GM08714 (cell line): ENCODE data around the gene CPD.
"Not testable (repeated sequence)": the region's sequence is repeated elsewhere in the genome, so short reads cannot be mapped to it uniquely, and the experiment has no call there.

Source experiments
- H3K4me3 ChIP-seq: fragments of 200-500 bp; sonication (Bioruptor generic); 2 replicates; pipeline ENCODE4 v1.5.1; 2014; ENCODE audit warnings: mild to moderate bottlenecking, low read length, inconsistent platforms
- ZNF274 ChIP-seq: IDR thresholded peaks from 2 replicates; pipeline ENCODE4 v1.6.1; 2012; ENCODE audit warnings: mild to moderate bottlenecking, low read depth, low read length

CPD gene

DNA sequence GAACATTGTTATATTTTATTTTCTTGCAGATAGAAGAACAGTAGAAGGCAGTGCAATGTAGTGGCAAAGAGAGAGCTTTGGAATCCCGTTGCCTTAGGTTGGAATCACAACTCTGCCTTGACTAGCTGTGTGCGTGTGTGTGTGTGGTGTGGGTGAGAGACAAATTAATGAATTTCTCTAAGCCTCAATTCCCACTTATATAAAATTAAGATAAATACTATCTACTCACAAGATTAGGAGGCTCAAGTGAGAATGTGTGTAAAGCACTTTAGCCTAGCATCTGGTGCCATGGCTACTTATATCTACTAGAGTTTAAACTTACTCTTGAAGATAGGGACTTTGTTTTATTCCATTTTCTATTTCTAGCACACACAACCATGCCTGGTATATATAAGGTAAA lies 12.8 kb downstream of the CPD start:
- TF ChIP-seq ZNF274, result no peak
- no peak overlapping the region for H3K4me3 ChIP-seq

DNA sequence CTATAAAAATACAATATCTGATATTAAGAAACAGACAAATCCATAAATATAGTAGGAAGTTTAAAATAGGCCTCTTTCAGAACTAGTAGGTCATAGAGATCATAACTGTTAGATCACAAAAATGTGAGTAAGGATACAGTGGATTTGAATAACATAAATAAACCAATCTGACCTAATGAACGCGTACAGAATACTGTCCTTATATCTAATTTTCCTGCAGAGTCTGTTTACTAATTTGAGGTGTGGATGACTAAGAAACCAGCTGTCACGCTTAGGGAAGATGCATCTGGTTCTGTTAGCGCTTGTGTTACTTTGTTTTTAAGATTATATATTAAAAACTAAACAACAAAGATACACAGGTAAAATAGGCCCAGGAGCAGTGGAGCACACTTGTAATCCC lies 14.8 kb downstream of the CPD start:
- TF ChIP-seq ZNF274, result no peak
- no peak overlapping the region for H3K4me3 ChIP-seq

DNA sequence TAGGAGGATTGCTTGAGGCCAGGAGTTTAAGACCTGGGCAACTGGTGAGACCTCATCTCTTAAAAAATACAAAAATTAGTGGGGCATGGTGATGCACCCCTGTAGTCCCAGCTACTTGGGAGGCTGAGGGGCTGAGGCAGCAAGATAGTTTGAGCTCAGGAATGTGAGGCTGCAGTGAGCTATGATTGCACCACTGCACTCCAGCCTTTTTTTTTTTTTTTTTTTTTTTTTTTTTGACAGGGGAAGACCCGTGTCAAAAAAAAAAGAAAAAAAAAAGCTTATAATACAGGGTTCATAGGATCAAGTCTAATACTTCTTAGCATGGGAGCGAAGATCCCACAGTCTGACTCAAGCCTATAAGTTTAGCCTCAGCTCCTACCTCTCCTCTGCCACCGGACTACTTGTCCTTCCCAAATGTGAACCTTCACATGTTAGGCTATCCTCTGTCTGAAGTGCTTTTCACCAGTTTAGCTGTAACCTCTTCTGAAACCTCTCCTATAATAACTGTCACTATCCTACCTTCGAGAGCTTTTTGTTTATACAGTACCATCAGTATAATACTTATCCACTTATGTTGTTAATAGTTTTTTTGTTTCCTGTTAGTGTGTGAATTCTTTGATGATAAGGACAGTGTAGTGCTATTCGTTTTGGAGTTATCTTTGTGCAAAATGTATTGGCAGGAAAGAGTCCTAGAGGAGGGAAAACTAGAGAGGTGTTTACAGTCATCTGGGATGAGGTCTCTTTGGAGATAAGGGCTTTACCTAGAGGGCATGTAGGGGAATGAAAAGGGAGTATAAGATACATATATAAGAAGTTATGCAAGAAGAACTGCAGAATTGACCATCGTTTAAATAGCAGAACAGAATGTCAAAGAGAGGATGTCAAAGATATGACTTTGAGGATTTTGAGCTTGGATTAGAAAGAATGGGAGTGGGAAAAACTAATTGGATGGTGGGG lies 15.5 kb downstream of the CPD start:
- H3K4me3 ChIP-seq, result no peak overlapping the region
- no peak for TF ChIP-seq ZNF274

DNA sequence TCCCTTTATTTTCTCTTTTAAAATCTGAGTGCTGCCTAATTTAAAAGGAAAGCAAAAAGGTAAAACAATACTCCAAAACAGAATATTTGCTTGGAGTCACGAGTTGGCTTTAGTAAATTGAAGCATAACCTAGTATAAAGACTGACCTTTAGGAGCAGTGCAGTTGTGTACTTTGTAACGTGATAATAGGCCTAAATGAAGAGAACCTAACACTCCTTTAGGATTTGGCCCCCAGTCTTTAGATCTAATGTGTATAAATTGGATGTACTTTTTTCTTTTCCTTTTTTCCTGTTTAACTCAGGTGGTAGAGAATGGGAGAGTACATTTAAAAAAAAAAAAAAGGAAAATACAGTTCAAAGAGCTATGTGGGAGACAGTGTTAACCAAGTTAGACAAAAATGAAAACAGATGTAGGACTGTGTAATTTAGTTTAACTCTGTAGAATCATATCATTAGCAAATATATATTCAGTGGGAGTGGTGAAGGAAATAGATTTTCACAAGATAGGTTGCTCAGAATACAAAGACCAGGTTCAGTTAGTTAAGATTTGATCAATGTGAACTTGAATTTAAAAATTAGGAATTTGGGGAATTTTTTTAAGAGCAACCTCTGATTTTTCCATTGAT lies 16.8 kb downstream of the CPD start:
- no peak overlapping the region for H3K4me3 ChIP-seq
- no peak for TF ChIP-seq ZNF274

DNA sequence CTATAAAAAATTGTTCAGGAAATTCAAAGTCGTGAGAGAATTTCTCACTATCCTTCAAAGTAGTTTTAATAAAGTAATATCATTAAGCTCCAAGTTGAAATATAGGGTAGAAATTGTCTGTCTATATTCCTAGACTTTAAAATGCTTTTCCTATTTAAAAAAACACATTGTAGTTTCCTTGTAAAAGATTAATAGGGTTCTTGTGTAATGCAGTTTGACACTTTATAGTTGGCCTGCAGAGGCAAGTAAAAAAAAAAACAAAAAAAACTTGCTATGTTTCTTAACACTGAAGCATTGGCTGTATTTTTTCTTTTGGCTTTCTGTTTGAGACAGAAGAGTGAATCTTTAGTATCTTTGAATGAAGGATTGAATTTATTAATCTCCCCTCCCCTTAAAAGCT lies 17.4 kb downstream of the CPD start:
- no peak for TF ChIP-seq ZNF274
- H3K4me3 ChIP-seq, result no peak overlapping the region

DNA sequence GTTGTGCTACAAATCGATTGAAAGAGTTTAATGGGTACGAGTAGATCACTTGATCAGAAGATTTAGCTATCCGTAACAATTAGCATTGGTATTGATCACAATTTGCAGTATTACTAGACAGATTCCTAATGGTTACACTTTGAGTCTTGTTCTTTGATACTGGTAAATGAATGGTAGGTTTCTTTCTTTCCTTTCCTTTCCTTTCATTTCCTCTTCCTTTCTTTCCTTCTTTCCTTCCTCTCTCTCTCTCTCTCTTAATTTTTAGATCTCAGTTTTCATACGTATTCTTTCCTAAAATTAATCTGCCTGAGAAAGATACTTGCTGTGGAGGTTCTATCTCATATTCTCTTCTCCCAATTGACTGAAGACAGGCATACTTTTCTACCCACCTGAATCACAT lies 17.9 kb downstream of the CPD start:
- no peak overlapping the region for H3K4me3 ChIP-seq
- no peak for TF ChIP-seq ZNF274

DNA sequence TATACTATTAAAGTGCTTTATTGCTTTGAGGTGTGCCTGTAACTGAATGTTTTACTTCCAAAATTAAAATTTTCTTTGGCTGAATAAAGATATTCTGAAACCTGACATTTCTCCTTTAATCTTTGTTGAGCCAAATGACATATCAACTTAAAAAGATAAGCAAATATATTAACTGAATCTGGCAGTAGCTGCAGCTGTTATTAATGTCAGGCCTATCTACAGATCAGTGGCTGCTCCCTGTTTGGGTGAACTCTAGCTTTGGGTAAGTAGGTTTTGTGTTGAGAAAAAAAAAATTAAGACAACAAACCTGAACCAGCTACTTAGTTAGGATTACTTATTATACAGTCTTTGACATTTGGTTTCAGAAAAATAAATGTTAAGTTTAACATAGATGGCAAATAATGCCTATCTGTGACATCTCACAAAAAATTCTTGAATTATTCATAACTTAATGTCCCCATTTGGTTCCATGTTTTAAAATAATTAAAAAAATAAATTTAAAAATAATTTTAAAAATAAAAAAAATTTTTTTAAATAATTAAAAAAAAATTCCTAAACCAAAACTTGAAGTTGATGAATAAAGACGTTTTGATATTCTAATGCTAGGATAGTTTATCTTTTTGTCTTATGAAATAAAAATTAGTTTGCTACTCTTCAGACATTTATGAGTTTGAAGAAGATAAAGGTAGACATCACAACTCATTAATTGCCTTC lies 19.8 kb downstream of the CPD start:
- no peak for TF ChIP-seq ZNF274

DNA sequence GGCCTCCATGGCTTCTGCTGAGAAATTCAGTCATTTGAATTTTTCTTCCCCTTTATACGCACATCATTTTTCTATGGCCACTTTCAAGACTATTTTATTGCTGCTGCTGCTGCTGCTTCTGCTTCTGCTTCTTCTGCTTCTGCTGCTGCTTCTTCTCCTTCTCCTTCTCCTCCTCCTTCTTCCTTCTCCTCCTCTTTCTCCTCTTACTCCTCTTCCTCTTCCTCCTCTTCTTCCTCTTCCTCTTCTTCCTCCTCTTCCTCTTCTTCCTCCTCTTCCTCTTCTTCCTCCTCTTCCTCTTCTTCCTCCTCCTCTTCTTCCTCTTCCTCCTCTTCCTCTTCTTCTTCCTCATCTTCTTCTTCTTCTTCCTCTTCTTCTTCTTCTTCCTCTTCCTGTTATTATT lies 22.4 kb downstream of the CPD start:
- no peak overlapping the region for H3K4me3 ChIP-seq
- no peak for TF ChIP-seq ZNF274

More for the DNA sequence above, 19.8 kb downstream of the CPD start:
- no peak overlapping the region for H3K4me3 ChIP-seq

DNA sequence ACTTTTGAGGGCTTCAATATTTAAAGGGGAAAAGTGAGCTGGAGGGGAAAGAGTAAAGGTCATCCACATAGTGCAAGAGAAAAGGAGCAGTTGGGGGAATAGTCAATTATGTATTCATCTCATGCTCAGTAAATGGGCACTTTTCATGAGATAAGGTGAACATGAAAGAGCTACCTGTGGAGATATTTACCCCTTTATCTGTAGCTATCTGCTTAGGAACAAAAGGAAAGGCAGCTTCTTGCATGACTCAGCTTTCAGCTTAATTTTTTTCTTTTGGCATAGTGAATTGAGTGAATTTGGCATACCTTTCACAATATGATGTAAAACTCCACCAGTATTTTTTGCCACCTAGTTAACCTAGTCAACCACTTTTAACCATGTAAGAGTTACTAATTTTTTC lies 26.4 kb downstream of the CPD start:
- H3K4me3 ChIP-seq, result no peak overlapping the region
- no peak for TF ChIP-seq ZNF274

DNA sequence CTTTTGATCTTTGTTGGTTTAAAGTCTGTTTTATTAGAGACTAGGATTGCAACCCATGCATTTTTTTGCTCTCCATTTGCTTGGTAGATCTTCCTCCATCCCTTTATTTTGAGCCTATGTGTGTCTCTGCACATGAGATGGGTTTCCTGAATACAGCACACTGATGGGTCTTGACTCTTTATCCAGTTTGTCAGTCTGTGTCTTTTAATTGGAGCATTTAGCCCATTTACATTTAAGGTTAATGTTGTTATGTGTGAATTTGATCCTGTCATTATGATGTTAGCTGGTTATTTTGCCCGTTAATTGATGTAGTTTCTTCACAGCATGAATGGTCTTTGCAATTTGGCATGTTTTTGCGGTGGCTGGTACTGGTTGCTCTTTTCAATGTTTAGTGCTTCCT lies 31.9 kb downstream of the CPD start:
- H3K4me3 ChIP-seq, result not testable (repeated sequence)

DNA sequence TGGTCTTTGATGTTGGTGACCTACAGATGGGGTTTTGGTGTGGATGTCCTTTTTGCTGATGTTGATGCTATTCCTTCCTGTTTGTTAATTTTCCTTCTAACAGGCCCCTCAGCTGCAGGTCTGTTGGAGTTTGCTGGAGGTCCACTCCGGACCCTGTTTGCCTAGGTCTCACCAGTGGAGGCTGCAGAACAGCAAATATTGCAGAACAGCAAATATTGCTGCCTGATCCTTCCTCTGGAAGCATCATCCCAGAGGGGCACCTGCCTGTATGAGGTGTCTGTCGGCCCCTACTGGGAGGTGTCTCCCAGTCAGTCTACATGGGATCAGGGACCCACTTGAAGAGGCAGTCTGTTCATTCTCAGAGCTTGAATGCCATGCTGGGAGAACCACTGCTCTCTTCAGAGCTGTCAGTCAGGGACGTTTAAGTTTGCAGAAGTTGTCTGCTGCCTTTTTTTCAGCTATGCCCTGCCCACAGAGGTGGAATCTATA lies 33.3 kb downstream of the CPD start:
- H3K4me3 ChIP-seq, result not testable (repeated sequence)

DNA sequence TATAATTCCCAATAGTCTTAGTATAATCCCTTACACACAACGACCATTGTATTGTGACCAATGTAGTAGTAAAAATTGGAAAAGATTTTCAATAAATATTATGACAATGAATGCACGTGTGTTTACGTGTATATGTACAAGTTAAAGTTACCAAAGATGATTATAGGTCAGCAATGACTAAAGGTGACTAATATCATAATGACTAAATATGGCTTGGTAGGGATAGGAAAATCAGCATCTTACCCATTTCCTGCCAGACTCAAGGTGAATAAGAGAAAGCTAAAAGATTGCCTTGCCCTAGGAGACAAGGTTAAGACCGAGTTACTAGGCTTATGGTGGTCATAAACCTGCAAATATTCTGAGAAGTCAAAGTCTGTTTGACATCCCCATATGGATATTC lies 34.4 kb downstream of the CPD start:
- TF ChIP-seq ZNF274, result no peak

DNA sequence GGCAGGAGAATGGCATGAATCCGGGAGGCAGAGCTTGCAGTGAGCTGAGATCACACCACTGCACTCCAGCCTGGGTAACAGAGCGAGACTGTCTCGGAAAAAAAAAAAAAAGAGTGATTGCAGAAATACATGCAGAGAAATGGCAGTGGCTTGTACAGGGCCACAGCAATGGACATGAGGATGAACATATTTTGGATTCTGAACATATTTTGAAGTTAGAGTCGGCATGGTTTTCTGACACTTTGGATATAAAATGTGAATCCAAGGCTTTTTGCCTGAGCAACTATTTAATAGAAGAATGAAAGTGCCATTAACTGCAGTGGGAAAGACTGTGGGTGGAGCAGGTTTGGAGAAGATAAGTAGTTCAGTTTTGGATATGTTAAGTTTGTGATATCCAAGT lies 35.8 kb downstream of the CPD start:
- no peak for TF ChIP-seq ZNF274
- H3K4me3 ChIP-seq, result no peak overlapping the region

More for the DNA sequence above, 34.4 kb downstream of the CPD start:
- no peak overlapping the region for H3K4me3 ChIP-seq

DNA sequence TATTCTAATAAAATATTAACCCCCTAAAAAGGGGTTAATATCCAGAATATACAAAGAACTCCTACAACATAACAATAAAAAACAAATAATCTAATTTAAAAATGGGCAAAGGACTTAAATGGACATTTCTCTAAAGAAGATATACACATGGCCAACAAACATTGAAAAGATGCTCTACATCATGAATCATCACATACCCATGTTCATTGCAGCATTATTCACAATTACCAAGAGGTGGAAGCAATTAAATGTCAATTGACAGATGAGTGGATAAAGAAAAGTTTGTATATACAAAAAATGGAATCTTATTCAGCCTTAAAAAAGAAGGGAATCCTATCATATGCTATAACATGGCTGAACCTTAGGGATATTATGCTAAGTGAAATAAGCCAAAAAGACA lies 36.8 kb downstream of the CPD start:
- TF ChIP-seq ZNF274, result no peak
- H3K4me3 ChIP-seq, result no peak overlapping the region

DNA sequence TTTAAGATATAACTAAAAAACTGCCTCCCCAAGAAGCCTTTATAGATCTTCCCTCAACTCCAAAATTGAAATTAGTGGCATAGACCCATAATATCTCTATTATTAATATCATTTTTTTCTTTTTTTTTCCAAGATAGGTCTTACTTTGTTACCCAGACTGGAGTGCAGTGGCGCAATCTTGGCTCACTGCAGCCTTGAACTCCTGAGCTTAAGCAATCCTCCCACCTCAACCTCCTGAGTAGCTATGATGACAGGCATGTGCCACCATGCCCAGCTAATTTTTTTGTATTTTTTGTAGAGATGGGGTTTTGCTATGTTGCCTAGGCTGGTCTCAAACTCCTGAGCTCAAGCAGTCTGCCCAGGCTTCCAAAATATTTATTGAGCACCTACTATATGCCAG lies 39.3 kb downstream of the CPD start:
- not testable (repeated sequence) for H3K4me3 ChIP-seq
